DND-41 (cell line): ENCODE measurements around the gene NETO2.

Source experiments
- ATAC-seq: fragments of 200-7000 bp; cut with Tn5 transposase; 3 replicates; pipeline ENCODE4 v1.9.1; 2021; ENCODE audit warnings: low read depth; ENCODE audit not compliant: insufficient read depth
- DNase-seq: peaks from one replicate; pipeline ENCODE4 v3.0.0-alpha.2; 2020
- H2AFZ ChIP-seq: 2 replicates; pipeline ENCODE4 v1.6.0; 2012; ENCODE audit warnings: low read depth, low read length
- H3K27ac ChIP-seq: 2 replicates; pipeline ENCODE4 v1.5.1; 2012; ENCODE audit warnings: low read length, inconsistent platforms
- H3K27me3 ChIP-seq: fragments of 200-600 bp; sonication (generic); 2 replicates; pipeline ENCODE4 v1.6.0; 2012; ENCODE audit warnings: low read length, mild to moderate bottlenecking, inconsistent platforms; ENCODE audit not compliant: insufficient read depth, poor library complexity
- H3K36me3 ChIP-seq: 2 replicates; pipeline ENCODE4 v1.5.1; 2012; ENCODE audit warnings: low read length, inconsistent platforms; ENCODE audit not compliant: insufficient read depth
- H3K4me1 ChIP-seq: 2 replicates; pipeline ENCODE4 v1.5.1; 2012; ENCODE audit warnings: mild to moderate bottlenecking, low read length; ENCODE audit not compliant: insufficient read depth
- H3K4me2 ChIP-seq: 2 replicates; pipeline ENCODE4 v1.6.0; 2012; ENCODE audit warnings: mild to moderate bottlenecking, moderate library complexity, low read length, inconsistent platforms; ENCODE audit not compliant: insufficient read depth
- H3K4me3 ChIP-seq, 2 experiments: fragments of 200-600 bp in 1 of 2; shearing (Covaris generic) in 1 of 2; 2 replicates each; pipeline ENCODE4 v1.5.1; 2012 to 2016; ENCODE audit warnings: inconsistent platforms in 2 of 2, low read length in 2 of 2, mild to moderate bottlenecking in 2 of 2, low read depth in 1 of 2, moderate library complexity in 1 of 2
- H3K79me2 ChIP-seq: 2 replicates; pipeline ENCODE4 v1.6.0; 2012; ENCODE audit warnings: low read length, inconsistent platforms; ENCODE audit not compliant: insufficient read depth
- H3K9ac ChIP-seq: 2 replicates; pipeline ENCODE4 v1.6.0; 2012; ENCODE audit warnings: low read depth, mild to moderate bottlenecking, inconsistent platforms, low read length, moderate library complexity
- H3K9me3 ChIP-seq: 2 replicates; pipeline ENCODE4 v1.5.1; 2012; ENCODE audit warnings: low read length, moderate library complexity, mild to moderate bottlenecking, inconsistent platforms; ENCODE audit not compliant: insufficient read depth, severe bottlenecking
- H4K20me1 ChIP-seq: 2 replicates; pipeline ENCODE4 v1.6.0; 2012; ENCODE audit warnings: low read length; ENCODE audit not compliant: insufficient read depth
- CTCF ChIP-seq: IDR thresholded peaks from 2 replicates; pipeline ENCODE4 v1.5.1; 2012; ENCODE audit warnings: borderline replicate concordance, low read length, moderate library complexity, mild to moderate bottlenecking; ENCODE audit not compliant: poor library complexity, severe bottlenecking; ENCODE audit errors: extremely low read depth
- EZH2 ChIP-seq: IDR thresholded peaks from 3 replicates; pipeline ENCODE4 v1.6.1; 2012; ENCODE audit warnings: borderline replicate concordance, low read depth, mild to moderate bottlenecking, moderate library complexity, low read length, inconsistent platforms; ENCODE audit not compliant: severe bottlenecking

The NETO2 gene

GRCh38 chr16:47150067-47150466 is 6.3 kb upstream of the NETO2 start:
- Histone ChIP-seq H3K4me3 (no peak overlapping the region), H3K36me3 (peaks cover 23% of the 10 kb centered on the region; the same call in 1 of the 2 replicates), H3K9me3 (no peaks in the 10 kb centered on the region), H3K4me1 (no peaks in the 10 kb centered on the region), H3K27ac (no peak overlapping the region; the same call in 1 of the 2 replicates), H3K27me3 (no peaks in the 10 kb centered on the region), H3K79me2 (no peaks in the 10 kb centered on the region), H2AFZ (no peak overlapping the region), H4K20me1 (no peaks in the 10 kb centered on the region), H3K4me2 (no peak overlapping the region), H3K9ac (no peak overlapping the region)
- DNase-seq = peak; percentile 17
- no peak for TF ChIP-seq EZH2
- no peak for TF ChIP-seq CTCF
- ATAC-seq = peak; percentile 65; the same call in 2 of the 3 replicates

DNA sequence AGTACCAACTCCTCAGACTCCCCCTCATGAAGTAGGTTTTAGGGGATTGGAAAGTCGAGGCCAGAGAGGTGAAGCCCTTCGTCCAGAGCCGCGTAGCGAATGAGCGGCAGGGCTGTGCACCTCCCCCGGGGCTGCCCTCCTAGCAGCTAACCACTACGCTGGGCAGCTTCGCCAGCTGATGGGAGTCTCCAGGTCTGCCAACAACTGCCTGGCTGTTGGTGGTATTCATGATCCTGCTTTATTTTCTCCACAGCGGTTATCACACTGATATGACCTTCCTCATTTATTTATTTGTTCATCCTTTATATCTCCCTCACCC is 773 bp upstream of the NETO2 start:
- Histone ChIP-seq H3K79me2 (no peaks in the 10 kb centered on the region), H4K20me1 (no peaks in the 10 kb centered on the region), H3K27me3 (no peaks in the 10 kb centered on the region), H3K9me3 (no peaks in the 10 kb centered on the region), H3K4me3 (no peak overlapping the region), H2AFZ (no peak overlapping the region), H3K9ac (no peak overlapping the region), H3K36me3 (no peaks in the 10 kb centered on the region), H3K27ac (no peak overlapping the region), H3K4me1 (no peaks in the 10 kb centered on the region), H3K4me2 (no peak overlapping the region)
- DNase-seq (no peak), ATAC-seq (no peak)
- TF ChIP-seq CTCF (no peak), EZH2 (no peak)

- Histone ChIP-seq H3K27me3 (no peaks in the 10 kb centered on the region), H3K9me3 (no peaks in the 10 kb centered on the region), H2AFZ (no peak overlapping the region), H3K36me3 (no peaks in the 10 kb centered on the region), H4K20me1 (no peaks in the 10 kb centered on the region), H3K4me2 (no peak overlapping the region), H3K27ac (no peak overlapping the region), H3K79me2 (no peaks in the 10 kb centered on the region), H3K4me3 (no peak overlapping the region), H3K9ac (no peak overlapping the region), H3K4me1 (no peaks in the 10 kb centered on the region)
- TF ChIP-seq EZH2 = no peak
- TF ChIP-seq CTCF = no peak
- no peak for DNase-seq
- ATAC-seq = no peak
Measured at GRCh38 chr16:47142821-47143676, 696 bp downstream of the NETO2 start.

DNA sequence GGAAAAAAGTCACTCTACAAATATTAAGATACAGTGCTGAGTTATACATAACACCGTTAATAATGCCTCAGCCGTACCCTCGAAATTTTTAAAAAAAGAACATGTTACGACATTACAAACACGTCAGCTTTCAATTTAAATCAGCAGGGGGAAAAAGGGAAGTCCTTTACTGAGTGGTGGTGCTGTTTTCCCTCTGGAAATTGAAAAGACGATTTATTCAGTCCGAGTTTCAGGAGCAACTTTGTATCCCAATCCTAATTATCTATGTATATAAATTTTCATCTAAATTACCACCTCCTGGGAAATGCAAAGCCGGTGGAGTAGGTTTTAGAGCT is 1.3 kb downstream of the NETO2 start:
- Histone ChIP-seq H2AFZ (no peak overlapping the region), H3K36me3 (no peaks in the 10 kb centered on the region), H3K27ac (no peak overlapping the region), H3K27me3 (no peaks in the 10 kb centered on the region), H3K4me2 (no peak overlapping the region), H3K4me1 (no peaks in the 10 kb centered on the region), H3K4me3 (no peak overlapping the region), H3K9me3 (no peaks in the 10 kb centered on the region), H3K9ac (no peak overlapping the region), H3K79me2 (no peaks in the 10 kb centered on the region), H4K20me1 (no peaks in the 10 kb centered on the region)
- DNase-seq (no peak), ATAC-seq (no peak)
- TF ChIP-seq EZH2 (no peak), CTCF (no peak)
